CD4-positive, alpha-beta T cell treated with Interleukin-15 for 1 hour (primary cell): ENCODE measurements around the gene MBD2.

ENCODE experiments used
- DNase-seq: peaks from one replicate; pipeline ENCODE4 v3.0.0-alpha.2; 2020

The MBD2 gene

GRCh38 chr18:54193786-54194185 lies 30.7 kb downstream of the MBD2 start:
- no peak for DNase-seq

GRCh38 chr18:54192900-54193299 lies 31.6 kb downstream of the MBD2 start:
- DNase-seq: no peak

GRCh38 chr18:54192415-54192814 lies 32.1 kb downstream of the MBD2 start:
- no peak for DNase-seq

GRCh38 chr18:54191352-54191751 lies 33.1 kb downstream of the MBD2 start:
- DNase-seq: no peak

GRCh38 chr18:54187372-54187771 lies 37.1 kb downstream of the MBD2 start:
- no peak for DNase-seq

- DNase-seq: no peak
Measured at GRCh38 chr18:54184836-54185235, 39.6 kb downstream of the MBD2 start.

GRCh38 chr18:54183390-54183789 lies 41.1 kb downstream of the MBD2 start:
- no peak for DNase-seq

GRCh38 chr18:54181856-54182602 lies 42.4 kb downstream of the MBD2 start:
- no peak for DNase-seq

- DNase-seq: no peak
Measured at GRCh38 chr18:54173980-54174630, 50.4 kb downstream of the MBD2 start.

GRCh38 chr18:54173250-54173649 lies 51.2 kb downstream of the MBD2 start:
- DNase-seq: no peak

- DNase-seq: no peak
Measured at GRCh38 chr18:54169431-54170403, 54.8 kb downstream of the MBD2 start.

GRCh38 chr18:54165450-54165849 lies 59.0 kb downstream of the MBD2 start:
- DNase-seq: no peak

- no peak for DNase-seq
Measured at GRCh38 chr18:54163453-54163852, 61.0 kb downstream of the MBD2 start.

- DNase-seq: no peak
Measured at GRCh38 chr18:54162431-54162830, 62.0 kb downstream of the MBD2 start.

GRCh38 chr18:54161267-54161666 lies 63.2 kb downstream of the MBD2 start:
- no peak for DNase-seq

GRCh38 chr18:54159906-54160305 lies 64.6 kb downstream of the MBD2 start:
- DNase-seq: no peak

- DNase-seq: no peak
Measured at GRCh38 chr18:54157646-54158385, 66.7 kb downstream of the MBD2 start.

GRCh38 chr18:54155412-54155811 lies 69.1 kb downstream of the MBD2 start:
- no peak for DNase-seq

- DNase-seq: no peak
Measured at GRCh38 chr18:54154231-54154630, 70.2 kb downstream of the MBD2 start.

- no peak for DNase-seq
Measured at GRCh38 chr18:54151376-54151775, 73.1 kb downstream of the MBD2 start.

- no peak for DNase-seq
Measured at GRCh38 chr18:54150226-54150625, 74.2 kb downstream of the MBD2 start.

- DNase-seq: no peak
Measured at GRCh38 chr18:54149078-54149697, 75.3 kb downstream of the MBD2 start.
